DMS 273 (cell line): ENCODE results near the gene KIF21A.
"Not testable (repeated sequence)": the region's sequence is repeated elsewhere in the genome, so short reads cannot be mapped to it uniquely, and the experiment has no call there.

Experiments
- DNase-seq: peaks from one replicate; lab custom pipeline; 2025; ENCODE audit not compliant: unreplicated experiment; lab: John Stamatoyannopoulos, UW

Gene KIF21A

DNA sequence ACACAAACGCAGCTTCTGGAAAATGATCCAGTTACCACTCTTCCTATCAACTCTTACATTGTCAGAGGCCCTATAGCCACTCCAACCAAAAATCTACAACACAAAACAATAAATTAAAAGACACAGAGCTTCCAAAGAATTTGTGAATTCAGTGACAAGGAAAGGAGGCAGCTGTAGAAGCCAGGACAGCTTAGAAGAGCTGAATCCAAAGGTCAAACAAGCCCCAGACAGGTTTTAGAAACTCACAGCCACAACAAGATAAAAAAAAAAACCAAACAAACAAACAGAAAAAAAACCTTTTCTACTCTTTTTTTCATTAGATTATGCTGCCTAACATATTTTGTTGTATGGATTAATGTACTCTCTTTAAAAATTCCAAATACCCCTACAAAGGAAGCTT, 94.4 kb downstream of the KIF21A start:
- no peak for DNase-seq

DNA sequence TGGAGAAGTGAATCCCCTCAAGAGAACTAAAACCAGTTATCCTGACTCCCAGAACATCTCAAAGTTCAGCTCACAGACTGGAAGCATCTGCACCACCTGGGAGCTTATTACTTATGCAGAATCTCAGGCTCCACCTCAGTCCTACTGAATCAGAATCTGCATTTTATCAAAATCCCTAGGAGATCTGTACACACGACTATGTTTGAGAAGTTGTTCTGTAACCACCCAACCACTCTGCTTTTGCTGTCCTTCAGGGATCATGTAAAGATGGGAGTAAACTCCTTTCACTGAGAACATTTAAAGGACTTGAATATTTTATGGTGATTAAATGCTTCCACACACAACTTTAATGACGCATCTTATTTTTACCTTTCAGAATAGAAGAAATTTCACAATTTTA, 98.0 kb downstream of the KIF21A start:
- DNase-seq, result no peak

- no peak for DNase-seq
These were observed 99.3 kb downstream of the KIF21A start for GRCh38 chr12:39343665-39344064.

- no peak for DNase-seq
These were observed 101.2 kb downstream of the KIF21A start for GRCh38 chr12:39341761-39342160.

DNA sequence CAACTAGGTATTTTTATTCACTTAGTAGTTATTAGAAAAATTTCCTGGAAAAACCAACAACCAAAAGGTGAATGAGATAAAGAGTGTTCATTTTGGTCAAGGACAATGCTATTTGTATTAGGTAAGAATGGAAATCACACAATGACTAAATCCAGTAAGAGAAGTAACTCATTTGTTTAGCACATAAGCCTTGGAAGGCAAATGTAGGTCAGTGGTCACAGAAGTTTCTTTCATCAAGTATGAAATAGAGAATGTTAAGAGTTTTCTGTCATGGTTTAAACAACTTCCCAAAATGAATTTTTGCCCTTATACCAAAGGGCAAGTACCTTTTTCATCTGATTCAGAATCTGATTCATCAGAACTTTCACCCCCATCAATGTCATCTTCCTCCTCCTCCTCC, 101.7 kb downstream of the KIF21A start:
- no peak for DNase-seq

- DNase-seq, result no peak
These were observed 110.2 kb downstream of the KIF21A start for GRCh38 chr12:39332661-39333175.

- DNase-seq, result no peak
These were observed 111.2 kb downstream of the KIF21A start for GRCh38 chr12:39331539-39332261.

GRCh38 chr12:39329876-39330275, 113.0 kb downstream of the KIF21A start:
- DNase-seq, result no peak

- DNase-seq, result no peak
These were observed 113.9 kb downstream of the KIF21A start for GRCh38 chr12:39329018-39329417.

GRCh38 chr12:39327965-39328364, 115.0 kb downstream of the KIF21A start:
- no peak for DNase-seq

DNA sequence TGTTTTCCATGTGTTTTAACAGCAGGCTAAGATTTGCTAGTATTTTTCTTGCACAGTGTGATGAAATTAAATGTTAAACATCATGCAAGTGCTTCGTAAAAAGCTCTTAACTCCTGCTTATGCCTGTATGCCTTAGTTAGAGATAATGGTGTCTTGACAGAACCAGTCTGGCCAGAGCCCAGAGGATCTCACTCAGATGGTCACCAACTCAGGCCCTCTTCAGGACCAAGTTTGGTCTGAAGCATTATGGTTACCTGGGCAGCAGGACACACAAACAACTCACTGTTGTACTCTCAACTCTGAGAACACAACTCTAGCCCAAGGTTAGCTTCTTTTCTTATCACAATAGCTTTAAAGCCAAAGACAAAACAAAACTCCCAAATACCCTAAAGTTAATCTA, 115.4 kb downstream of the KIF21A start:
- DNase-seq, result no peak

DNA sequence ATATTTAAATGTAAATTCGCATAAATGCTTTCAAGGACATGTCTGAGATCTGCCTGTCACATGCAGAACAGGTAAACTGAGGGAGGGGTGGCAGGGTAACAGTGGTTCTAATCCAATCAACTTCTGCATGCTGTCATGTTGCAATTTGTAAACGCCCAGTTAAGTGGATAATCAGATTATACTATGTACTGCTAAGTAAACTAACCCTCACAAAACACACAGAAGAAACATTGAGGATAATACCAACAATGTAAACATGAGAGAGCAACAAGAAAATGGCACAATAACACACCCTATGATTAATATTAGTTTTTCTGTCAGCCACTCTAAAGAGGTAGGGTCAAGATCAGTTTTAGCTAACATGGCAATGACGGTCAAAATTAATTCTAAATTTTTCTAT, 123.7 kb downstream of the KIF21A start:
- no peak for DNase-seq

- no peak for DNase-seq
These were observed 128.4 kb downstream of the KIF21A start for GRCh38 chr12:39314547-39314946.

DNA sequence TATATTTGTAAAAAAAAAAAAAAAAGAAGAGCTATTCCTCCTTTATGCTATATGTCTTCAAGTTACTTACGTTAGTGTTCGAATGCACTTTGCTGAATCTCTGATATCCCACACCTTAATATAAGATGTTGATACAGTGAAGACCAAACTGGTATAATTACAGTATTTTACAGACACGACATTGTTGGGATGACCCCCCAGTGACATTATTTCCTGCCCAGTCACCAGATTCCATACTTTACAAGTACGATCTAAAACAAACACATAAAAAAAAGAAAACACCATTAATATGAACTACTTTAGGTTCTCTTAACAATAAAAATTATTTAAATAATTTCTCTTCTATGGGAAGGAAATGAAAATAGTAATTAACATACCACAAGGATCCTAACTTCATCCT, 133.4 kb downstream of the KIF21A start:
- DNase-seq, result no peak

DNA sequence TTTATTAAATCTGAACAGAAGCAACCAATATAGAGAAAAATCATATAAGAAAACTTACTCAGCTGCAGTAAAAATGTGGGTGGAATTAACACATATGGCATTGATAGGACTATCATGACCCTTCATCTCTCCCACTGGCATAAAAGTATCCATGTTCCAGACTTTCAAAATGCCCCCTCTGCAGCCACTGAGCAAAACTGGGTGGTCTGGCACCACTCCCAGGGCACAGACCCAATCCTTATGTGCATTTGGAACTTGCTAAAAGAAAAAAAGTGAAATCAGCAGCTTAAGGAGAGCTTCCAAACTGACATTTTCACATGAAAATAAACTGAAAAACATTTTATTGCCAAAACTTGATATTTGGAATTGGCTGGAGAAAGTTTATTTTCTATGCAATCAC, 141.5 kb downstream of the KIF21A start:
- DNase-seq, result no peak

- no peak for DNase-seq
These were observed 142.1 kb downstream of the KIF21A start for GRCh38 chr12:39300799-39301198.

DNA sequence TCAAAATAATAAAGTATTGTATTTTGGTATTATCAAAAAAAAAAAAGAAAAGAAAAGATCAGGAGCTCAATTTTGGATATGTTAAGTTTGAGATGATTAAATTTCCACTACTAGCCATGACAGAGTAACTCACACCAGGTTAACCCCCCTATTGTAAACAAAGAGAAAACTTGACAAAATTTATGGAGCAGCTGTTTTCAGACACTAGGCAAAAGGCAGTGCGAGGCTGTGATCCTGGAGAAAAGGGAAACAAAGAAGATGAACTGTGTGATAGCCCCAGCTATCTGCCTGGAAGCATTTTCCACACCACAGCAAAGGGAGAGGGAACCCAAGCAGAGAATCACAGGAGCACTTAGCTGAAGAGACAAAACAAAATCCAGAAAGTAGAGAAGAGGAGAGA, 145.0 kb downstream of the KIF21A start:
- no peak for DNase-seq

- DNase-seq, result no peak
These were observed 146.4 kb downstream of the KIF21A start for GRCh38 chr12:39296496-39296895.

DNA sequence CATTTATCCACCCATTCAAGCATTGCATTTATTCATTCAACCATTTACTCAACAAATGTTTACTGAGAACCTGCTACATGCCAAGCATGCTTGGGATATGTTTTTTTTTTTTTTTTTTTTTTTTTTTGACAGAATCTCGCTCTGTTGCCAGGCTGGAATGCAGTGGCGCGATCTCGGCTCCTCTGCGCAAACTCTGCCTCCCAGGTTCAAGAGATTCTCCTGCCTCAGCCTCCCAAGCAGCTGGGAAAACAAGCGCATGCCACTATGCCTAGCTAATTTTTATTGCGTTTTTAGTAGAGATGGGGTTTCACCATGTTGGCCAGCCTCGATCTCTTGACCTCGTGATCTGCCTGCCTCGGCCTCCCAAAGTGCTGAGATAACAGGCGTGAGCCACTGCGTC, 147.3 kb downstream of the KIF21A start:
- not testable (repeated sequence) for DNase-seq

DNA sequence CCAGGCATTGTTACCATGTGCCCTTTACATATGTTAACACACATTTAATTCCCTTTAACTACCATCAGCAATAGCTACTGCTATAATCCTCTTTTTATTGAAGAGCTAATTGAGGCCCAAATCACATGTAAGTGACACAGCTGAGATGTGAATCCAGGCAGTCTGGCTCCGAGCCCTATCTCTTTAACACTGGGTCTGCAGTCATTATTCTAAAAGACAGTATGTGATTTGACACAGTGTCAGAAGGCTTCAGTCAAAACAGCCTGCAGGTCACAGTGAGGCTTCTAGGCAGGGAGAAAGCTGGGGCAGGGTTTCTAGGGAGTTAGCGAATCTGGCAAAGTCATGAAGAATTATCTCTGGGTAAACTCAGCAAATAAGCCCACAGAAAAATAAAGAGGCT, 148.2 kb downstream of the KIF21A start:
- no peak for DNase-seq

DNA sequence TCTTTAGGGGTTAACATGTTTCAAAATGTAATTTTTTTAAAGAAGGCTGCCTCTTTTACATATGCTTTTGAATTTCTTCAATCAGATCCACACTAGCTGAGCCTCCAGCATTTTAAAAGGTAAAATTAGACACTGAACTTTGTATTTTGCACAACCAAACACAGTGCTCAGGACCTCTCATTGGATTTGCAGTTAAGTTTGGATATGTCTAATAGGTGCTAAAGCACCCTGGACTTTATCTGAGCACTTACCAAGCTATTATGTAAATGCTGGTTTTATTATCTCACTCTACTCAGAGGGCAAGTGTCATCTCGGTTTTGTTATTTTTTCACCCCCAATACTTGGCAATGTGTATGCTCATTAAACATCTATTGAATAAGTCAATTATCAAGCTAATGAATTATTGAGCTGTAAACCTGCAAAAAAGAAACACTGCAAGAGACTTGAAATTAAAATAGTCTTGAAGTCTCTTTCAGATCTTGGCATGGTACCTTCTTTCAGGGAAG, 150.7 kb downstream of the KIF21A start:
- no peak for DNase-seq

- DNase-seq, result no peak
These were observed 155.1 kb downstream of the KIF21A start for GRCh38 chr12:39287817-39288216.

DNA sequence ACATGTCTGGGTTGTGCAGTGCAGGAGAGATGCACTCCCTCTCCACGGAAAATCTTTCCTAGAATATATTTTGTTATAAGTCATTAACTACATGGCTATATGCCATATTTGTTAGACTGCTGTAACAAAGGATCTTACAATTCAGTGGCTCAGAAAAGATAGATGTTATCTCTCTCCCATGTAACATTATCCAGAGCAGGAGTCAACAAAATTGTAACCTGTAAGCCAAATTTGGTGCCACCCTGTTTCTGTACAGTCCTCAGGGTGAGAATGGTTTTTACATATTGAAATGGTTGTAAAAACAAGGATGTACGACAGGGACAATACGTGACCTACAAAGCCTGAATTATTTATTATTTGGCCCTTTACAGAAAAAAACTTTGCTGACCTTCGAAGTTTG, 155.5 kb downstream of the KIF21A start:
- DNase-seq, result no peak
